ENCODE results near the gene SLC9A9. TPM values are rescaled to one million over a fixed set of nuclear protein-coding genes. Genes with fewer than 3 reads are reported as not detected.

The SLC9A9 gene
- polyA plus RNA-seq, 1 donor, result 6.3 TPM

- H3K27ac ChIP-seq (ENCODE audit: low read length), result no peak overlapping the region
- WGBS (ENCODE audit: insufficient coverage, low lambda C conversion rate), result no CpG with 5 or more reads among the region's 1 CpG
- no peak for DNase-seq
These were observed 310.2 kb downstream of the SLC9A9 start for GRCh38 chr3:143538061-143538460.

DNA sequence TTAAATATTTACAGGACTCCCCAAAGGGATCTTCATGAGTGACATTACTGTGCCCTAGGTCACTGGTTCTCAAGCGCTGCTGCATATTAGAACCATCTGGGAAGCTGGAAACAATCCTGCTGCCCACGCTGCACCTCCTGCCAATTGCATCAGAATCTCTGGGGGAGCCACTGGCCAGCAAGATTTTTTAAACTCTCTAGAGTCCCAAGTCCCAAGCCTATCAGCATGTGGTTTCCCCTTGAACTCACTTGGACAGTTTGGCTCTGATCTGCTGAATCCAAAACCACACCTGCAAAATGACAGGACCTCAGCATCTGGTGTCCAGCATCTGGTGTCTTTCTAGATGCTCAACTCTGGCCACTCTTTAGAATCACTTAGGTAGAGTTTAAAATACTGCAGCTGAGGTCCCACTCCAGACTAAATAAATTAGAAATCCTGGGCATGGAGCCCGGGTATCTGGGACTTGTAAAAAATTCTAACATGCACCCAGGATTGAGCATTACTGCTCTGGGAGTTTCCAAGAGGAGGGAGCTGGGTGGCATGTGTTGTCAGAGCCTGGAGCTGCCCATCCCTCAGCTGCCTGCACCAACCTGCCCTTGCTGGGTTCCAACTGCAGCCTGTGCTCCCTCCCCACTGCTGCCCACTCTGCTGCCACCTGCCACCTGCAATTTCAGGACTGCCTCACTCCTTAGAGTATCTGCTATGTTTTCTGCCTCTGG lies 311.3 kb downstream of the SLC9A9 start:
- H3K27ac ChIP-seq (ENCODE audit: low read length), result no peak overlapping the region
- no peaks in the 10 kb centered on the region for H3K4me1 ChIP-seq (ENCODE audit: control insufficient read depth, insufficient read depth, low read length)
- no peak for DNase-seq
- WGBS (ENCODE audit: insufficient coverage, low lambda C conversion rate), result no CpG with 5 or more reads among the region's 3 CpGs
- H3K9me3 ChIP-seq (ENCODE audit: control insufficient read depth, low read depth, low read length), result no peaks in the 10 kb centered on the region
- no peaks in the 10 kb centered on the region for H3K36me3 ChIP-seq (ENCODE audit: control insufficient read depth, insufficient read depth, low read length)
- H3K4me3 ChIP-seq (ENCODE audit: low read length), result no peak overlapping the region
- H3K27me3 ChIP-seq (ENCODE audit: control insufficient read depth, insufficient read depth, low read length), result no peaks in the 10 kb centered on the region

More at GRCh38 chr3:143538061-143538460, 310.2 kb downstream of the SLC9A9 start:
- Histone ChIP-seq H3K36me3 (ENCODE audit: control insufficient read depth, insufficient read depth, low read length) (no peaks in the 10 kb centered on the region), H3K4me3 (ENCODE audit: low read length) (no peak overlapping the region), H3K27me3 (ENCODE audit: control insufficient read depth, insufficient read depth, low read length) (no peaks in the 10 kb centered on the region), H3K4me1 (ENCODE audit: control insufficient read depth, insufficient read depth, low read length) (no peaks in the 10 kb centered on the region), H3K9me3 (ENCODE audit: control insufficient read depth, low read depth, low read length) (no peaks in the 10 kb centered on the region)

DNA sequence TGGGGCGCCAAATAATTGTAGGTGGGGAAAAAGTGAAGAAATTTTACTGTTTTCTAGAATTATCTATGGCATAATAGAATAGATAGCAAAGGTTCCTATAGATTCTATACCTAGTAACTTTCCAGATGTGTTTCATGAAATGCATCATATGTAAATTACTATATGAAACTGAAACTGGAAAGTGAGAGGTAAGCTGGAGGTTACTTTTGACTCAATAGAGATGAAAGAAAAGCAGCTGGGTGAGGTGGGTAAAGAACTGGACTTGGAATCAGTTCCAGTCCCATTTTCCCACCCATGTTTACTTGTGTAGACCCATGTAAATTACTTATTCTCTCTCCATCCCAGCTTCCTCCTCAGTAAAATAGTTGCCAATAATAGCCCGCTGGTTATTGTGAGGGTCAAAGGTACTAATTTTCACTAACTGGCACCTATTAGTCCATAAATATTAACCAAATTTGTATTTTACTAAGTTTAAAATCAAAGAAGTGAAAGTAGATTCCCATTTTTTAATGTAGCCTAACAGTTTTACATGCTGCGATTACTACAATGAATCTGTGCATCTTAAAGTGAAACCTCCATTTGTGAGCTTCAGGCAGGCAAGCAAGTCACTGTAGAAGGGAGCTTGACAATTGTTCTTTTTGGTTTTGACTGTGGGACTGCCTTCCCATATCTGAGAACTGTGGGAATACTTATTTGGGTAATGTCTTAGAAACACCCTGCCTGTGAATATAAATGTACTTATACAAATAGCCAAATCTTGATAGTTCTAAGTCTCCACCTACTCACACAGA lies 312.1 kb downstream of the SLC9A9 start:
- peak in 1 of 2 donors; percentile 17 for DNase-seq
- no peaks in the 10 kb centered on the region for H3K36me3 ChIP-seq (ENCODE audit: control insufficient read depth, insufficient read depth, low read length)
- H3K4me1 ChIP-seq (ENCODE audit: control insufficient read depth, insufficient read depth, low read length), result no peaks in the 10 kb centered on the region
- H3K27me3 ChIP-seq (ENCODE audit: control insufficient read depth, insufficient read depth, low read length), result no peaks in the 10 kb centered on the region
- no peaks in the 10 kb centered on the region for H3K9me3 ChIP-seq (ENCODE audit: control insufficient read depth, low read depth, low read length)
- H3K4me3 ChIP-seq (ENCODE audit: low read length), result no peak overlapping the region
- WGBS (ENCODE audit: insufficient coverage, low lambda C conversion rate), result no CpG with 5 or more reads among the region's 3 CpGs
- H3K27ac ChIP-seq (ENCODE audit: low read length), result no peak overlapping the region

GRCh38 chr3:143533391-143533790 lies 314.9 kb downstream of the SLC9A9 start:
- no peak for DNase-seq
- H3K4me3 ChIP-seq (ENCODE audit: low read length), result no peak overlapping the region
- no peaks in the 10 kb centered on the region for H3K4me1 ChIP-seq (ENCODE audit: control insufficient read depth, insufficient read depth, low read length)
- no peaks in the 10 kb centered on the region for H3K27me3 ChIP-seq (ENCODE audit: control insufficient read depth, insufficient read depth, low read length)
- H3K9me3 ChIP-seq (ENCODE audit: control insufficient read depth, low read depth, low read length), result no peaks in the 10 kb centered on the region
- no peaks in the 10 kb centered on the region for H3K36me3 ChIP-seq (ENCODE audit: control insufficient read depth, insufficient read depth, low read length)
- no peak overlapping the region for H3K27ac ChIP-seq (ENCODE audit: low read length)

DNA sequence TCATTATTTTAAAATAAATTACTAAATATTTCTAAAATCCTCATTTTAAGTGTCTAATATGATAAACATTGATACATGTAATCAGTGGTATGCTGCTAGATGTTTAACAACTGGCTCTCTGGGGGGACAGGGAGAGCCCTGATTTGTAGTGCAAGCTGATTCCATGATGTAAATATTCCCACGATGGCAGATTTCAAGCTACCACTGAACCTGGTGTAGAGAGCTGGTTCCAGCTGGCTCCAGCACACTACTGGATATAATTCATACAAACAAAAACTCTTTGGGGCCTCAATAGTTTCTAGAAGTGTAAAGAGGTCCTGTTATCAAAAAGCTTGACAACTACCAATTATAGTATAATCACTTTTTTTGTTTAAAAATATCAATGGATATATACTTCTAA lies 316.2 kb downstream of the SLC9A9 start:
- no peaks in the 10 kb centered on the region for H3K4me1 ChIP-seq (ENCODE audit: control insufficient read depth, insufficient read depth, low read length)
- no peak overlapping the region for H3K27ac ChIP-seq (ENCODE audit: low read length)
- H3K4me3 ChIP-seq (ENCODE audit: low read length), result no peak overlapping the region
- H3K27me3 ChIP-seq (ENCODE audit: control insufficient read depth, insufficient read depth, low read length), result no peaks in the 10 kb centered on the region
- no peaks in the 10 kb centered on the region for H3K36me3 ChIP-seq (ENCODE audit: control insufficient read depth, insufficient read depth, low read length)
- H3K9me3 ChIP-seq (ENCODE audit: control insufficient read depth, low read depth, low read length), result no peaks in the 10 kb centered on the region
- no CpG with 5 or more reads among the region's 1 CpG for WGBS (ENCODE audit: insufficient coverage, low lambda C conversion rate)
- no peak for DNase-seq

- H3K4me3 ChIP-seq (ENCODE audit: low read length), result no peak overlapping the region
- DNase-seq, result no peak
- H3K9me3 ChIP-seq (ENCODE audit: control insufficient read depth, low read depth, low read length), result no peaks in the 10 kb centered on the region
- no peak overlapping the region for H3K27ac ChIP-seq (ENCODE audit: low read length)
- H3K27me3 ChIP-seq (ENCODE audit: control insufficient read depth, insufficient read depth, low read length), result no peaks in the 10 kb centered on the region
- H3K36me3 ChIP-seq (ENCODE audit: control insufficient read depth, insufficient read depth, low read length), result no peaks in the 10 kb centered on the region
- no peaks in the 10 kb centered on the region for H3K4me1 ChIP-seq (ENCODE audit: control insufficient read depth, insufficient read depth, low read length)
- no CpG with 5 or more reads among the region's 1 CpG for WGBS (ENCODE audit: insufficient coverage, low lambda C conversion rate)
These were observed 317.2 kb downstream of the SLC9A9 start for GRCh38 chr3:143531101-143531500.

GRCh38 chr3:143529798-143530197 lies 318.5 kb downstream of the SLC9A9 start:
- Histone ChIP-seq H3K27me3 (ENCODE audit: control insufficient read depth, insufficient read depth, low read length) (no peaks in the 10 kb centered on the region), H3K4me1 (ENCODE audit: control insufficient read depth, insufficient read depth, low read length) (no peaks in the 10 kb centered on the region), H3K27ac (ENCODE audit: low read length) (no peak overlapping the region), H3K9me3 (ENCODE audit: control insufficient read depth, low read depth, low read length) (no peaks in the 10 kb centered on the region), H3K36me3 (ENCODE audit: control insufficient read depth, insufficient read depth, low read length) (no peaks in the 10 kb centered on the region), H3K4me3 (ENCODE audit: low read length) (no peak overlapping the region)
- no peak for DNase-seq
- WGBS (ENCODE audit: insufficient coverage, low lambda C conversion rate), result no CpG with 5 or more reads among the region's 3 CpGs

- H3K4me1 ChIP-seq (ENCODE audit: control insufficient read depth, insufficient read depth, low read length), result no peaks in the 10 kb centered on the region
- H3K27me3 ChIP-seq (ENCODE audit: control insufficient read depth, insufficient read depth, low read length), result no peaks in the 10 kb centered on the region
- no peaks in the 10 kb centered on the region for H3K9me3 ChIP-seq (ENCODE audit: control insufficient read depth, low read depth, low read length)
- DNase-seq, result no peak
- no peaks in the 10 kb centered on the region for H3K36me3 ChIP-seq (ENCODE audit: control insufficient read depth, insufficient read depth, low read length)
- H3K4me3 ChIP-seq (ENCODE audit: low read length), result no peak overlapping the region
- WGBS (ENCODE audit: insufficient coverage, low lambda C conversion rate), result 86% methylated on average over 2 of the region's 5 CpGs
- H3K27ac ChIP-seq (ENCODE audit: low read length), result no peak overlapping the region
These were observed 319.2 kb downstream of the SLC9A9 start for GRCh38 chr3:143529018-143529478.

DNA sequence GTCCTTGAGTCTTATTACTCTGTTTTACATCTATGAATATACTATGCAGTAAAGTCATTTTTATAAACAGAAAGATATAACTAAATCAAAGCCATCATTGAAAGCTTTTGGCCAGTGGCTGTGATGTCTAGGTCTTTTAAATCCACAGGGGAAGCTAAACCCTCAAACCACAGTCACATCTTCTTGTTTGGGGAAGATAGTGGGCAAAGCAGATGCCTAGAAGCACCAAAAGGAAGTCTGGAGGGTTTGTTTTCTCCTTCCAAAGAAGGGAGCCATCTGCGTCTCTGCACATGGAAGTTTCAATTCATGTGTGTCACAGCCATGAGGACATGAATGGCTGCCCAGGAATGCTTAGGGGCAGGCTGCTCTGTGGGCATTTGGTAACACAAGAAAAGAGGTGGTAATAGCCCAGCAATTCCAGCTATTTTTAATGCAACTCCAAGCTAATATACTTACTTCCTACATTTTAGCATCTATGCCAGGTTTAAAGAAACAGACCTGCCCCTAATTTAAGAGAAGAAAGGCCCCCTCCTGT lies 322.2 kb downstream of the SLC9A9 start:
- Histone ChIP-seq H3K4me1 (ENCODE audit: control insufficient read depth, insufficient read depth, low read length) (no peaks in the 10 kb centered on the region), H3K4me3 (ENCODE audit: low read length) (no peak overlapping the region), H3K27me3 (ENCODE audit: control insufficient read depth, insufficient read depth, low read length) (no peaks in the 10 kb centered on the region), H3K36me3 (ENCODE audit: control insufficient read depth, insufficient read depth, low read length) (no peaks in the 10 kb centered on the region), H3K27ac (ENCODE audit: low read length) (no peak overlapping the region), H3K9me3 (ENCODE audit: control insufficient read depth, low read depth, low read length) (no peaks in the 10 kb centered on the region)
- DNase-seq, result no peak
- WGBS (ENCODE audit: insufficient coverage, low lambda C conversion rate), result no CpG with 5 or more reads among the region's 1 CpG

- WGBS (ENCODE audit: insufficient coverage, low lambda C conversion rate), result 100% methylated on average over 1 of the region's 2 CpGs
- H3K9me3 ChIP-seq (ENCODE audit: control insufficient read depth, low read depth, low read length), result no peaks in the 10 kb centered on the region
- H3K27ac ChIP-seq (ENCODE audit: low read length), result no peak overlapping the region
- H3K4me1 ChIP-seq (ENCODE audit: control insufficient read depth, insufficient read depth, low read length), result no peaks in the 10 kb centered on the region
- no peaks in the 10 kb centered on the region for H3K27me3 ChIP-seq (ENCODE audit: control insufficient read depth, insufficient read depth, low read length)
- H3K36me3 ChIP-seq (ENCODE audit: control insufficient read depth, insufficient read depth, low read length), result no peaks in the 10 kb centered on the region
- H3K4me3 ChIP-seq (ENCODE audit: low read length), result no peak overlapping the region
- DNase-seq, result no peak
These were observed 322.9 kb downstream of the SLC9A9 start for GRCh38 chr3:143525408-143525807.
